A549 (cell line): ENCODE data around the gene NR3C2. TPM values are rescaled to one million over a fixed set of nuclear protein-coding genes. Genes with fewer than 3 reads are reported as not detected.

Source experiments
- ATAC-seq, 2 experiments: fragments of 200-7000 bp in 1 of 2; fragments of >200 bp in 1 of 2; cut with Nextera tagmentation in 1 of 2; cut with Tn5 transposase in 1 of 2; 3 replicates each; pipeline versions ENCODE4 v1.8.0 to v1.9.1; 2018 to 2020; ENCODE audit warnings: mild to moderate bottlenecking in 1 of 2, moderate library complexity in 1 of 2
- CTCF ChIA-PET: fragments of 300-600 bp; sonication (Branson Sonifier 250); formaldehyde crosslinking; extraction: SDS; loops from one replicate; lab custom pipeline; 2021; ENCODE audit warnings: antibody characterized with exemption, inconsistent platforms; lab: Yijun Ruan, JAX
- POLR2A ChIA-PET: fragments of 350-600 bp; formaldehyde crosslinking; extraction: SDS; loops from one replicate; lab custom pipeline; 2021; ENCODE audit warnings: antibody characterized with exemption, inconsistent platforms; lab: Yijun Ruan, JAX
- DNase-seq, 2 experiments: peaks; one replicate each; pipeline versions ENCODE4 v3.0.0 to v3.0.0-alpha.2; 2011 to 2016; ENCODE audit warnings: low read depth in 1 of 2, low spot score in 1 of 2
- FAIRE-seq: peaks from 2 replicates; lab custom pipeline; 2011; peaks lifted over from hg19 to GRCh38; lab: Jason Lieb, UNC
- H3K27ac ChIP-seq, 2 experiments: fragments of >200 bp; sonication (Bioruptor Twin); formaldehyde crosslinking; 3 replicates each; pipeline ENCODE4 v1.5.1; 2016 to 2017
- H3K4me1 ChIP-seq: fragments of >200 bp; sonication (Bioruptor Twin); formaldehyde crosslinking; 3 replicates; pipeline ENCODE4 v1.6.1; 2016
- H3K4me2 ChIP-seq: fragments of >200 bp; sonication (Bioruptor Twin); formaldehyde crosslinking; 3 replicates; pipeline ENCODE4 v1.6.1; 2016
- H3K4me3 ChIP-seq: fragments of >200 bp; sonication (Bioruptor Twin); formaldehyde crosslinking; 3 replicates; pipeline ENCODE4 v1.5.1; 2016
- H3K9me3 ChIP-seq: fragments of >200 bp; sonication (Bioruptor Twin); formaldehyde crosslinking; 3 replicates; pipeline ENCODE4 v1.6.1; 2016
- BHLHE40 ChIP-seq: IDR thresholded peaks from 2 replicates; pipeline ENCODE4 v1.6.1; 2012; ENCODE audit warnings: low read depth, low read length, inconsistent platforms
- CBX2 ChIP-seq: fragments of 200-600 bp; sonication (generic); IDR thresholded peaks from 2 replicates; pipeline ENCODE4 v1.6.1; 2016; ENCODE audit warnings: low read depth, mild to moderate bottlenecking, borderline replicate concordance
- CBX8 ChIP-seq: fragments of 200-600 bp; sonication (generic); IDR thresholded peaks from 2 replicates; pipeline ENCODE4 v1.6.1; 2016
- CEBPB ChIP-seq, 2 experiments: fragments of >200 bp in 1 of 2; sonication (Bioruptor Twin) in 1 of 2; formaldehyde crosslinking in 1 of 2; IDR thresholded peaks; 2 replicates each; pipeline ENCODE4 v1.6.1; 2012 to 2016
- CHD2 ChIP-seq: fragments of 150-350 bp; IDR thresholded peaks from 2 replicates; pipeline ENCODE4 v1.6.1; 2014; ENCODE audit warnings: low read length; ENCODE audit not compliant: partially characterized antibody
- EP300 ChIP-seq, 2 experiments: fragments of >200 bp; sonication (Bioruptor Twin); formaldehyde crosslinking; IDR thresholded peaks; 2 replicates in 1 of 2; 3 replicates in 1 of 2; pipeline ENCODE4 v1.6.1; 2016 to 2017
- FOXS1 ChIP-seq: fragments of 250-450 bp; sonication (Bioruptor Pico); IDR thresholded peaks from 2 replicates; pipeline ENCODE4 v1.5.0; 2020; ENCODE audit warnings: mild to moderate bottlenecking, moderate library complexity
- HDAC2 ChIP-seq: fragments of 200-600 bp; sonication (generic); IDR thresholded peaks from 2 replicates; pipeline ENCODE4 v1.6.1; 2016
- HEYL ChIP-seq: fragments of 250-450 bp; sonication (Bioruptor Pico); IDR thresholded peaks from 2 replicates; pipeline ENCODE4 v1.8.0; 2021; ENCODE audit warnings: mild to moderate bottlenecking, moderate library complexity
- HOXB13 ChIP-seq: fragments of 250-450 bp; sonication (Bioruptor Pico); IDR thresholded peaks from 2 replicates; pipeline ENCODE4 v1.5.0; 2020; ENCODE audit warnings: low read depth, mild to moderate bottlenecking, moderate library complexity
- MAZ ChIP-seq: fragments of 150-350 bp; IDR thresholded peaks from 2 replicates; pipeline ENCODE4 v1.6.1; 2014; ENCODE audit warnings: antibody characterized with exemption, low read depth, low read length, borderline replicate concordance
- NFE2L2 ChIP-seq: fragments of 150-350 bp; conservative IDR thresholded peaks from 2 replicates; pipeline ENCODE4 v1.6.1; 2014; ENCODE audit warnings: low read length
- POLR2A ChIP-seq: IDR thresholded peaks from 2 replicates; pipeline ENCODE4 v1.6.1; 2012; ENCODE audit warnings: mild to moderate bottlenecking, low read length
- RFX5 ChIP-seq: fragments of 450-650 bp; IDR thresholded peaks from 2 replicates; pipeline ENCODE4 v1.7.1; 2014; ENCODE audit warnings: antibody characterized with exemption, mild to moderate bottlenecking, moderate library complexity
- RNF2 ChIP-seq: fragments of 200-600 bp; sonication (generic); IDR thresholded peaks from 2 replicates; pipeline ENCODE4 v1.6.1; 2016; ENCODE audit warnings: low read depth, mild to moderate bottlenecking, antibody characterized with exemption, moderate library complexity, borderline replicate concordance
- SMC3 ChIP-seq: fragments of >200 bp; sonication (Bioruptor Twin); formaldehyde crosslinking; IDR thresholded peaks from 3 replicates; pipeline ENCODE4 v1.6.1; 2018; ENCODE audit warnings: inconsistent platforms
- SREBF2 ChIP-seq: fragments of 450-650 bp; IDR thresholded peaks from 2 replicates; pipeline ENCODE4 v1.6.1; 2014; ENCODE audit warnings: mild to moderate bottlenecking, moderate library complexity
- TFCP2L1 ChIP-seq: fragments of 250-450 bp; sonication (Bioruptor Pico); IDR thresholded peaks from 2 replicates; pipeline ENCODE4 v1.5.0; 2021; ENCODE audit warnings: mild to moderate bottlenecking
- TP53 ChIP-seq: fragments of 250-450 bp; sonication (Bioruptor Pico); IDR thresholded peaks from 2 replicates; pipeline ENCODE4 v1.5.0; 2021; ENCODE audit warnings: mild to moderate bottlenecking, moderate library complexity
- ZFP36 ChIP-seq: fragments of 450-650 bp; IDR thresholded peaks from 2 replicates; pipeline ENCODE4 v1.6.1; 2014; ENCODE audit warnings: borderline replicate concordance; ENCODE audit not compliant: partially characterized antibody
- ZNF302 ChIP-seq: fragments of 250-450 bp; sonication (Bioruptor Pico); IDR thresholded peaks from 2 replicates; pipeline ENCODE4 v1.9.0; 2021; ENCODE audit warnings: inconsistent platforms, mild to moderate bottlenecking, moderate library complexity
- ZSCAN20 ChIP-seq: fragments of 250-450 bp; sonication (Bioruptor Pico); IDR thresholded peaks from 2 replicates; pipeline ENCODE4 v1.8.0; 2022; ENCODE audit warnings: mild to moderate bottlenecking, moderate library complexity
- WGBS: methylation state at CpG from one replicate; pipeline ENCODE4 v1.1.6; 2017; ENCODE audit errors: missing lambda C conversion rate; 5-methylcytosine and 5-hydroxymethylcytosine counted together
- polyA plus RNA-seq, 4 experiments: library from polyadenylated mRNA; depleted of rRNA in 3 of 4; stranded (reverse); fragments of >200 nt; fragmentation: RNase III in 1 of 4; extraction: RNeasy Plus Mini Kit Qiagen cat#74134 plus additional on column Dnase treatment in 1 of 4; gene quantifications; 2 replicates in 3 of 4; 3 replicates in 1 of 4; pipeline ENCODE4 v1.2.3, GENCODE V29; 2011 to 2017
- TF ChIP-seq, protein P1 (sequence below): fragments of 250-450 bp; sonication (Bioruptor Pico); IDR thresholded peaks from 2 replicates; pipeline ENCODE4 v1.5.0; 2020; ENCODE audit warnings: low read depth, mild to moderate bottlenecking, moderate library complexity
- TF ChIP-seq, protein P2 (sequence below): IDR thresholded peaks from 2 replicates; pipeline ENCODE4 v1.6.1; 2012
- TF ChIP-seq, protein P3 (sequence below): fragments of >200 bp; sonication (Bioruptor Twin); formaldehyde crosslinking; IDR thresholded peaks from 3 replicates; pipeline ENCODE4 v1.5.1; 2016
- TF ChIP-seq, protein P4 (sequence below): fragments of 150-350 bp; IDR thresholded peaks from 2 replicates; pipeline ENCODE4 v1.6.1; 2014; ENCODE audit warnings: low read depth, mild to moderate bottlenecking, low read length
- TF ChIP-seq, protein P5 (sequence below): IDR thresholded peaks from 2 replicates; pipeline ENCODE4 v1.6.1; 2012; ENCODE audit warnings: low read depth, borderline replicate concordance
- TF ChIP-seq, protein P6 (sequence below): IDR thresholded peaks from 2 replicates; pipeline ENCODE4 v1.6.1; 2012
- TF ChIP-seq, protein P7 (sequence below): fragments of 200-600 bp; sonication (generic); IDR thresholded peaks from 2 replicates; pipeline ENCODE4 v1.6.1; 2016; ENCODE audit warnings: antibody characterized with exemption, mild to moderate bottlenecking, moderate library complexity

The NR3C2 gene
- polyA plus RNA-seq, 2 of the 4 experiments (the other 2 are of a cell fraction): 0.01 to 0.03 TPM

DNA sequence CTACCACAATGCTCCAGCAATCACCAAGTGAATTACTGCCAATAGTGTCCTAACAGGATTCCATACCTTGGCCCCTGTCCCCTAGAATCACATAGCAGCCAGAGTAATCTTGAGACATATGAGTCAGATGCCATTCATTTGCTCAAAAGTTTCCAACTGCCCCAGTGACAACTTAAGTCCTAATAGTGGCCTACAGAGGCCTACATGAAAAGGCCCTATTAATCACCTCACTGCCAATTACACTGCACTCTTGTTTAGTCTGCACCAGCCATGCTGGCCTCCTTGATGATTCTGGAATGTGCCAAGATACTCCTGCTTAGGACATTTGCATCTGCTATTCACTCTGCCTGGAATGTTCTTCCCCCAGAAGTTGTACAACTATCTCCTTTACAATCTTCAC lies 130.7 kb downstream of the NR3C2 start:
- TF ChIP-seq, protein P1, sequence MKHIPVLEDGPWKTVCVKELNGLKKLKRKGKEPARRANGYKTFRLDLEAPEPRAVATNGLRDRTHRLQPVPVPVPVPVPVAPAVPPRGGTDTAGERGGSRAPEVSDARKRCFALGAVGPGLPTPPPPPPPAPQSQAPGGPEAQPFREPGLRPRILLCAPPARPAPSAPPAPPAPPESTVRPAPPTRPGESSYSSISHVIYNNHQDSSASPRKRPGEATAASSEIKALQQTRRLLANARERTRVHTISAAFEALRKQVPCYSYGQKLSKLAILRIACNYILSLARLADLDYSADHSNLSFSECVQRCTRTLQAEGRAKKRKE (CRISPR knock-in tag): no peak
- TF ChIP-seq SREBF2 (no peak), MAZ (no peak), BHLHE40 (no peak), FOXS1 (CRISPR knock-in tag) (no peak), CBX2 (no peak), HOXB13 (no peak), CEBPB (IDR thresholded peaks at IDR 0.05) (no peak), TFCP2L1 (CRISPR knock-in tag) (no peak), ZNF302 (no peak), HDAC2 (no peak), RFX5 (no peak), RNF2 (no peak), ZSCAN20 (CRISPR knock-in tag) (no peak)
- TF ChIP-seq, protein P2, sequence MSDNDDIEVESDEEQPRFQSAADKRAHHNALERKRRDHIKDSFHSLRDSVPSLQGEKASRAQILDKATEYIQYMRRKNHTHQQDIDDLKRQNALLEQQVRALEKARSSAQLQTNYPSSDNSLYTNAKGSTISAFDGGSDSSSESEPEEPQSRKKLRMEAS: no peak
- TF ChIP-seq, protein P3, sequence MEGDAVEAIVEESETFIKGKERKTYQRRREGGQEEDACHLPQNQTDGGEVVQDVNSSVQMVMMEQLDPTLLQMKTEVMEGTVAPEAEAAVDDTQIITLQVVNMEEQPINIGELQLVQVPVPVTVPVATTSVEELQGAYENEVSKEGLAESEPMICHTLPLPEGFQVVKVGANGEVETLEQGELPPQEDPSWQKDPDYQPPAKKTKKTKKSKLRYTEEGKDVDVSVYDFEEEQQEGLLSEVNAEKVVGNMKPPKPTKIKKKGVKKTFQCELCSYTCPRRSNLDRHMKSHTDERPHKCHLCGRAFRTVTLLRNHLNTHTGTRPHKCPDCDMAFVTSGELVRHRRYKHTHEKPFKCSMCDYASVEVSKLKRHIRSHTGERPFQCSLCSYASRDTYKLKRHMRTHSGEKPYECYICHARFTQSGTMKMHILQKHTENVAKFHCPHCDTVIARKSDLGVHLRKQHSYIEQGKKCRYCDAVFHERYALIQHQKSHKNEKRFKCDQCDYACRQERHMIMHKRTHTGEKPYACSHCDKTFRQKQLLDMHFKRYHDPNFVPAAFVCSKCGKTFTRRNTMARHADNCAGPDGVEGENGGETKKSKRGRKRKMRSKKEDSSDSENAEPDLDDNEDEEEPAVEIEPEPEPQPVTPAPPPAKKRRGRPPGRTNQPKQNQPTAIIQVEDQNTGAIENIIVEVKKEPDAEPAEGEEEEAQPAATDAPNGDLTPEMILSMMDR: no peak
- ChIA-PET POLR2A (no interaction called here), CTCF (no interaction called here)
- Histone ChIP-seq H3K4me2 (no peak overlapping the region), H3K9me3 (no peaks in the 10 kb centered on the region), H3K4me3 (no peak overlapping the region), H3K27ac (no peak overlapping the region), H3K4me1 (no peaks in the 10 kb centered on the region)
- no peak for FAIRE-seq
- DNase-seq: no peak
- ATAC-seq: no peak

DNA sequence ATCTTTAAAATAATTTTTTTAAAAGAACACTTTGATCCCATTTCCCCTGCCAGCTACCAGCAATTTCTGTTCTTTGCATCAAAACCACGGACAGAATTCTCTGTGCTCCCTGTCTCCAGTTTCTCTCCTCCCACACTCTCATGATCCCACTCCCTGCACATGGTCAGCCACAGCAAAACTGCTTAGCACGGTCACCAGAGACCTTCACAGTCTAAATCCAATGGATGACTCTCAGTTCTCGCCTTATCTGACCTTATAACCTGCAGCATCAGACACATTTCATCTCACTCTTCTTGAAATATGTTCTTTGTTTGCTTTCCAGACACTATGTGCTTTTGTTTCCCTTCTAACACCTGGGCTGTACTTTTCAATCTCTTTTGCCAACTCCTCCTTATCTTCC lies 131.5 kb downstream of the NR3C2 start:
- Histone ChIP-seq H3K4me3 (no peak overlapping the region), H3K4me1 (no peaks in the 10 kb centered on the region), H3K9me3 (no peaks in the 10 kb centered on the region), H3K27ac (no peak overlapping the region), H3K4me2 (no peak overlapping the region)
- TF ChIP-seq ZSCAN20 (CRISPR knock-in tag) (no peak), CBX8 (no peak), SMC3 (no peak), FOXS1 (CRISPR knock-in tag) (no peak), ZNF302 (no peak), NFE2L2 (no peak), POLR2A (no peak), MAZ (no peak), EP300 (IDR thresholded peaks at IDR 0.05) (no peak), ZFP36 (no peak), TP53 (CRISPR knock-in tag) (no peak), CHD2 (no peak), CEBPB (IDR thresholded peaks at IDR 0.05) (no peak), SREBF2 (no peak), HEYL (CRISPR knock-in tag) (no peak)
- TF ChIP-seq, protein P4, sequence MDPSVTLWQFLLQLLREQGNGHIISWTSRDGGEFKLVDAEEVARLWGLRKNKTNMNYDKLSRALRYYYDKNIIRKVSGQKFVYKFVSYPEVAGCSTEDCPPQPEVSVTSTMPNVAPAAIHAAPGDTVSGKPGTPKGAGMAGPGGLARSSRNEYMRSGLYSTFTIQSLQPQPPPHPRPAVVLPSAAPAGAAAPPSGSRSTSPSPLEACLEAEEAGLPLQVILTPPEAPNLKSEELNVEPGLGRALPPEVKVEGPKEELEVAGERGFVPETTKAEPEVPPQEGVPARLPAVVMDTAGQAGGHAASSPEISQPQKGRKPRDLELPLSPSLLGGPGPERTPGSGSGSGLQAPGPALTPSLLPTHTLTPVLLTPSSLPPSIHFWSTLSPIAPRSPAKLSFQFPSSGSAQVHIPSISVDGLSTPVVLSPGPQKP: no peak
- TF ChIP-seq, protein P5, sequence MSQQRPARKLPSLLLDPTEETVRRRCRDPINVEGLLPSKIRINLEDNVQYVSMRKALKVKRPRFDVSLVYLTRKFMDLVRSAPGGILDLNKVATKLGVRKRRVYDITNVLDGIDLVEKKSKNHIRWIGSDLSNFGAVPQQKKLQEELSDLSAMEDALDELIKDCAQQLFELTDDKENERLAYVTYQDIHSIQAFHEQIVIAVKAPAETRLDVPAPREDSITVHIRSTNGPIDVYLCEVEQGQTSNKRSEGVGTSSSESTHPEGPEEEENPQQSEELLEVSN: no peak
- TF ChIP-seq, protein P6, sequence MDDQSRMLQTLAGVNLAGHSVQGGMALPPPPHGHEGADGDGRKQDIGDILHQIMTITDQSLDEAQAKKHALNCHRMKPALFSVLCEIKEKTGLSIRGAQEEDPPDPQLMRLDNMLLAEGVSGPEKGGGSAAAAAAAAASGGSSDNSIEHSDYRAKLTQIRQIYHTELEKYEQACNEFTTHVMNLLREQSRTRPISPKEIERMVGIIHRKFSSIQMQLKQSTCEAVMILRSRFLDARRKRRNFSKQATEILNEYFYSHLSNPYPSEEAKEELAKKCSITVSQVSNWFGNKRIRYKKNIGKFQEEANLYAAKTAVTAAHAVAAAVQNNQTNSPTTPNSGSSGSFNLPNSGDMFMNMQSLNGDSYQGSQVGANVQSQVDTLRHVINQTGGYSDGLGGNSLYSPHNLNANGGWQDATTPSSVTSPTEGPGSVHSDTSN: no peak
- TF ChIP-seq, protein P7, sequence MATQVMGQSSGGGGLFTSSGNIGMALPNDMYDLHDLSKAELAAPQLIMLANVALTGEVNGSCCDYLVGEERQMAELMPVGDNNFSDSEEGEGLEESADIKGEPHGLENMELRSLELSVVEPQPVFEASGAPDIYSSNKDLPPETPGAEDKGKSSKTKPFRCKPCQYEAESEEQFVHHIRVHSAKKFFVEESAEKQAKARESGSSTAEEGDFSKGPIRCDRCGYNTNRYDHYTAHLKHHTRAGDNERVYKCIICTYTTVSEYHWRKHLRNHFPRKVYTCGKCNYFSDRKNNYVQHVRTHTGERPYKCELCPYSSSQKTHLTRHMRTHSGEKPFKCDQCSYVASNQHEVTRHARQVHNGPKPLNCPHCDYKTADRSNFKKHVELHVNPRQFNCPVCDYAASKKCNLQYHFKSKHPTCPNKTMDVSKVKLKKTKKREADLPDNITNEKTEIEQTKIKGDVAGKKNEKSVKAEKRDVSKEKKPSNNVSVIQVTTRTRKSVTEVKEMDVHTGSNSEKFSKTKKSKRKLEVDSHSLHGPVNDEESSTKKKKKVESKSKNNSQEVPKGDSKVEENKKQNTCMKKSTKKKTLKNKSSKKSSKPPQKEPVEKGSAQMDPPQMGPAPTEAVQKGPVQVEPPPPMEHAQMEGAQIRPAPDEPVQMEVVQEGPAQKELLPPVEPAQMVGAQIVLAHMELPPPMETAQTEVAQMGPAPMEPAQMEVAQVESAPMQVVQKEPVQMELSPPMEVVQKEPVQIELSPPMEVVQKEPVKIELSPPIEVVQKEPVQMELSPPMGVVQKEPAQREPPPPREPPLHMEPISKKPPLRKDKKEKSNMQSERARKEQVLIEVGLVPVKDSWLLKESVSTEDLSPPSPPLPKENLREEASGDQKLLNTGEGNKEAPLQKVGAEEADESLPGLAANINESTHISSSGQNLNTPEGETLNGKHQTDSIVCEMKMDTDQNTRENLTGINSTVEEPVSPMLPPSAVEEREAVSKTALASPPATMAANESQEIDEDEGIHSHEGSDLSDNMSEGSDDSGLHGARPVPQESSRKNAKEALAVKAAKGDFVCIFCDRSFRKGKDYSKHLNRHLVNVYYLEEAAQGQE: no peak
- ATAC-seq (no peak), FAIRE-seq (no peak), DNase-seq (no peak)
- POLR2A ChIA-PET: no interaction called here
- 11% methylated on average over 3 of the region's 3 CpGs for WGBS
- CTCF ChIA-PET: no interaction called here
